Occipital lobe (tissue), 2 donors: ENCODE results near the gene POLR2J. TPM values are rescaled to one million over a fixed set of nuclear protein-coding genes. Genes with fewer than 3 reads are reported as not detected.
A peak's percentile ranks its signal among the peaks of the same experiment; 100 is the strongest.
"Not testable (repeated sequence)": the region's sequence is repeated elsewhere in the genome, so short reads cannot be mapped to it uniquely, and the experiment has no call there.

Experiments
- DNase-seq: peaks from one replicate; lab custom pipeline; 2025; lab: John Stamatoyannopoulos, UW
- total RNA-seq: library from RNA; depleted of rRNA; stranded (reverse); fragments of >200 nt; gene quantifications from one replicate; pipeline ENCODE4 v1.2.3, GENCODE V29; 2014

Gene POLR2J
- total RNA-seq, 1 donor from 2014 or later: 8.1 TPM

DNA sequence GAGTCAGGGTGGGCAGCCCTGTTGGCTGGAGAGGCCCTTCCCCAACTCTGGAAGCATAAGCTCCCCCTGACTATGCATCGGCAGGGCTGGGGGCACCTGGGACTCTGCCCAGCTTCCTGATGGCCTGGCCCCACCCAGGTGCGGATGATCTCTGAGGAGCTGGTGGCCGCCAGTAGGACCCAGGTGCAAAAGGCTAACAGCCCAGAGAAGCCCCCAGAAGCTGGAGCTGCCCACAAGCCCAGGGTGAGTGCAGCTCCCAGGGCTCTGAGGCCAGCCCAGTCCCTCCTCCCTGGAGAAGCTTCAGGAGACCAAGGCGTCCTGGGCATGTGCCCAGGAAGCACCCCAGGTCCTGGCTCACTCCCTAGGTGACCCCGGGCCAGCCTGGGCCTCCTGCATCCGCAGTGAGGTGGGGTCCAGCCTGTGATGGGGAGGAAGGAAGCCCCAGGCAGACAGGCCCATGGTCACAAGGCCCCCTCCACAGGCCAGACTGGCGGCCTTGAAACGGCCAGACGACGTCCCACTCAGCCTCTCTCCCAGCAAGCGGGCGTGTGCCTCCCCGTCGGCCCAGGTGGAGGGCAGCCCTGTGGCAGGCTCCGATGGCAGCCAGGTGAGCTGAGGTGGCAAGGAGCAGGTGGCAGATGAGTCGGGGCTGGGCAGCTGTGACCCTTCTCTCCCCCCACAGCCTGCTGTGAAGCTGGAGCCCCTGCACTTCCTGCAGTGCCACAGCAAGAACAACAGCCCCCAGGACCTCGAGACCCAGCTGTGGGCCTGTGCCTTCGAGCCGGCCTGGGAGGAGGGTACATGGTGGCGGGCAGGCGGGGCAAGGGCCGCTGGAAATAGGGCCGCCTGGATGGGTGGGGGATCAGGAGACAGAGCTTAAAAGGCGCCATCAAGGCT, 10.9 kb downstream of the POLR2J start:
- DNase-seq: no peak

- no peak for DNase-seq
These were observed 12.6 kb downstream of the POLR2J start for GRCh38 chr7:102466097-102466496.

DNA sequence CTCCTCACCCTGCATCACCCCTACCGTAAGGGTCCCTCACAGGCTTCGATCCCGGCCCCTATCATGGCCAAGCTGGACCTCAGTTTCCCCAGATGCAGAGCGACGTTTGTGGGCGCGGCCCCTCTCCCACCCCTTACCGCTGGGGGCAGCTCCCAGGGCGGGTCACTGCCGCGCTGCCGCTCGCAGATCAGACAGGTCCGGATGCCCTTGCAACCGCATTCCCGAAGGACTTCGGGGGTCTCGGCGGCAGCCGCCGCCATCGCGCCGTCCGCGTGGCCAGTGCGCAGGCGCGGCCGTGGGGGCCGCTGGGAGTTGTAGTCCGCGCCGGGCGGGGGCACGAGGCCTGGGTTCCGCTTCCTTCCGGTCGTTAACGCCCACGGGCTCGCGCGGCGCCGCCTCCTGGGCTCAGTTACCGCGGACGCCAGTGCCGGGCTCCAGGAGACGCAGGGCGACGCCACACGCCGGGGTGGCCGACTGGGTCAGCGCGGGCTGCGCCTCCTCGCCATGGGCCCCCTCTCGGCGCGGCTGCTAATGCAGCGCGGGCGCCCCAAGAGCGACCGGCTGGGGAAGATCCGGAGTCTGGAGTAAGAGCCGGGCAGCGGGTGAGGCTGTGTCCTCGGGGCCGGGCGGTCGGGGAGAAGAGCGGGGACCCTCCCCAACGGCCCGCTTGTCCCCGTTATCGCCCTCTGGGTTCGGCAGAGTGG, 14.0 kb downstream of the POLR2J start, which contains the start of the genes ALKBH4 and LRWD1:
Gene ALKBH4 (minus strand): TSS at position 287 of the 704 bp plus-strand sequence. CDS start 27 bp downstream, at position 260.
Gene LRWD1 (plus strand): TSS at position 408 of the 704 bp plus-strand sequence. CDS start 97 bp downstream, at position 505.
- DNase-seq: peak; percentile 82

GRCh38 chr7:102463841-102464576, 14.7 kb downstream of the POLR2J start:
- DNase-seq: no peak

DNA sequence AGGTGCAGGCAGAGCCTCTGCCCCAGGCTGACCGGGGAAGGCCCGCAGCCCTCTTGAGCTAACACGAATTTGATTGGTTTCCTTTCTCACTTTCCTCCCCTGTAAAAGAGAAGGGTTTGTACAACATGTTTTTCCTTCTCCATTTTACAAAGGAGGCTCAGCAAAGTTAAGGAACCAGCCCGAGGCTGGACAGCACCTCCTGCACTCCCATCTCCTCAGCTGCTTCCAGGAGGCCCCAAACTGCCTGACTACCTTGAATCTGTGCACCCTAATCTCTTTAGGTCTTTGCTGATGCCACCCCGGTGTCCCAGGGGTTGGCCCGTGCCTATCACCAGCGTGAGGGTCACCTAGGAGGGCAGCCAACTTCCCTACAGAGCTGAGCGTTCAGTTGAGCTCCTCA, 18.3 kb downstream of the POLR2J start:
- no peak for DNase-seq

DNA sequence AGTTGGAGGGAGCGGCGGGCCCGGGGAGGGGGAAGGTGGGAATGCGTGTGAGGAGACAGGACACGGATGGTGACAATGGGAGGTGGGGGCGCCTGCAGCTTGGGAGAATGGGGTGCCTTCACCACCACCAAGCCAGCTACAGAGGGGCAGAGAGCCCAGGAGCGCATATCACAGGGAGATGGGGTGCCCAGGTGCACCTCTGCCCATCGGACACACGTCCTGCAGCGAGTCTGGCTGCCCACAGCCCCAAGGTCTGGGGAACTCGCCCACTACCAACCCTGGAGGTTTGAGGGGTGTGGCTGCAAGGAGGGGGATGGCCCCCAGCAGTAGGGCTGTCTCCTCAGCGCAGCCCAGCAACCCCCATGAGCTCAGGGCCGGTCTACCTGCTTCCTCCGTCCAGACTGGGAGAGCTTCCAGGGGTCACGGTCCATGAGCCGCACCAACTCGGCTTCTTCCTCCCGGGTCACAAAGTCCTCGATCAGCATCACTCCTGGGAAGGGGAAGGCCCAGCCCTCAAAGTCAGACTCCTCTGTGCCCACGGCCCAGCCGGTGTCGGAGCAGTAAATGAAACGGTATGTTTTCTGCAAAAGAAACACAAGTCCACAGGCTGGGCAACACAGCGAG, 19.4 kb downstream of the POLR2J start:
- no peak for DNase-seq

DNA sequence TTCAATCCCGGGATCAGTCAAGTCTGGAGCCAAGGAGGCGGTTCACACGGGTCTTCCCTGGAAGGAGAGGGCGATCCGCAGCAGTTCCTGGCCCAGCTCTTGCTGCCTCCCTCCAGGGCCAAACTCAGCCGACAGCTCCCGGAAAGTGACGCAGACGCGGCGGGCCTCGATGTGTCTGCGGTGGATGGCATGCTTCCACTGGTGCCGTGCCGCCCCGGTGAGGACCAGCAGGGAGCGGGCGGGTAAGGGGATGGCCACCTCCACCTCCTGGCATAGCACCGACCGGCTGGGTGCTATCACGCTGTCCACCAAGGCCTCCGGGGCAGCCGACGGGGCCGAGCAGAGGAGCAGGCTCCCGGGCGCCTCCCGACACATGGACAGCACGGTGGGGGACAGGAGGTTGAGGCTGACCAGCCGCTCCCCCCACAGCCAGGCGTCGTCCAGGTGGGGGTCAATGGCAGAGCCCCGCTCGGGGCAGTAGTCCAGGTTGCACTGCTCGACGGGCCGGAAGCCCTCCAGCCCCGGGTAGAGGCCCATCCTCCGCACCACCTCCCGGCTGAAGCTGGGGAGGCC, 21.3 kb downstream of the POLR2J start:
- DNase-seq: no peak

GRCh38 chr7:102456327-102456726, 22.4 kb downstream of the POLR2J start:
- peak; percentile 26 for DNase-seq

GRCh38 chr7:102455596-102455995, 23.1 kb downstream of the POLR2J start:
- DNase-seq: no peak

GRCh38 chr7:102454932-102455331, 23.8 kb downstream of the POLR2J start:
- not testable (repeated sequence) for DNase-seq

DNA sequence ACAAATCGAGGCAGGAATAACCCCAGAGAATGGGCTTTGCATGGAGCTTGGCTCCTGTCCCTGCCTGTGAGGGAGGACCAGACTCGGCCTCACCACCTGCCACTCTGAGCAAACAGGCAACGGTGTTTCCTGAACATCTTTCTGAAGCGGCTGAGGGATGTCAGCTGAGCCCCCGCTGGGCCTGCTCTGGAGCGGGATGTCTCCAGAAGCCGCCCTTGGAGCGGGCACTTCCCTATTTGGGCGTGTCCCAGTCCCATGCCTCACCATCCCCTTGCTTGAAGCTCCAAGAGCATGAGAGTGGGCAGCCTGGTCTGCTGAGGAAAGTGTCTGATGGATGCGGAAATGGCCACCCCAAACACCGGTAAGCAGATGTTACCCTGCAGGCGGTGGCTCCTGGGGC, 24.3 kb downstream of the POLR2J start:
- DNase-seq: no peak

DNA sequence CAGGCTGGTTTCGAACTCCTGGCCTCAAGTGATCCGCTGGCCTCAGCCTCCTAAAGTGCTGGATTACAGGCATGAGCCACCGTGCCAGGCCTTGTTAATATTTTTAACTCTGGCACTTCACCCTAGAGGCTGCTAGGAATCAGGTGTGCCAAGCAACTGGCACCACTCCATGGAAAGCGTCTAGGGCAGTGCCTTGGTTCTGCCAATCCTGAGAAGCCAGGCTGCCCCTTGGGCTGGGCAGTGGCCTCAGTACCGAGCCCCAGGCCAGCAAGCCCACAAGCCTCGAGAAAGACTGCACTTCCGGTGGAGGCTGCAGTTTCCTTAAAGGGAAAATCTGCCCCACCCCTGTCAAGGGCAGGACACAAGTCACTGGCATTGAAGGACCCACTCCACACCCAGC, 25.4 kb downstream of the POLR2J start:
- no peak for DNase-seq

- no peak for DNase-seq
These were observed 26.3 kb downstream of the POLR2J start for GRCh38 chr7:102452451-102452850.

GRCh38 chr7:102451371-102452054, 27.2 kb downstream of the POLR2J start:
- DNase-seq: no peak

GRCh38 chr7:102450242-102450641, 28.5 kb downstream of the POLR2J start:
- DNase-seq: no peak

- DNase-seq: no peak
These were observed 29.6 kb downstream of the POLR2J start for GRCh38 chr7:102449136-102449535.

- DNase-seq: no peak
These were observed 31.4 kb downstream of the POLR2J start for GRCh38 chr7:102447311-102447710.

DNA sequence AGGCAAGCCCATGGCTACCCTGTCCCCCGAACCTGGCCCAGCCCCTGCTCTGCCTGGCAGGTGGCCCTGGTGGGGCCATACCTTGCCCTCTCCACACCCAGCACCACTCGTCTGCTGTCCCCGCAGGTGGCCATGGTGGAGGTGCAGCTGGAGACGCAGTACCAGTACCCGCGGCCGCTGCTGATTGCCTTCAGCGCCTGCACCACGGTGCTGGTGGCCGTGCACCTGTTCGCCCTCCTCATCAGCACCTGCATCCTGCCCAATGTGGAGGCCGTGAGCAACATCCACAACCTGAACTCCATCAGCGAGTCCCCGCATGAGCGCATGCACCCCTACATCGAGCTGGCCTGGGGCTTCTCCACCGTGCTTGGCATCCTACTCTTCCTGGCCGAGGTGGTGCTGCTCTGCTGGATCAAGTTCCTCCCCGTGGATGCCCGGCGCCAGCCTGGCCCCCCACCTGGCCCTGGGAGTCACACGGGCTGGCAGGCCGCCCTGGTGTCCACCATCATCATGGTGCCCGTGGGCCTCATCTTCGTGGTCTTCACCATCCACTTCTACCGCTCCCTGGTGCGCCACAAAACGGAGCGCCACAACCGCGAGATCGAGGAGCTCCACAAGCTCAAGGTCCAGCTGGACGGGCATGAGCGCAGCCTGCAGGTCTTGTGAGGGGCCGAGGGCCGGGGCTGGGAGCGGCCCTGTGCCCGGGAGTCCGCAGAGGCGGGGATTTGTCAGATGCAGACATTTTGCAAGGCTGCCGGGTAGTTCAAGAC, 32.1 kb downstream of the POLR2J start:
- DNase-seq: no peak

- no peak for DNase-seq
These were observed 33.0 kb downstream of the POLR2J start for GRCh38 chr7:102445674-102446071.
